Transverse colon (tissue), 4 donors: ENCODE results near the gene AZGP1. TPM values are rescaled to one million over a fixed set of nuclear protein-coding genes. Genes with fewer than 3 reads are reported as not detected.
"Not testable (repeated sequence)": the region's sequence is repeated elsewhere in the genome, so short reads cannot be mapped to it uniquely, and the experiment has no call there.

Experiments used
- DNase-seq: peaks from one replicate; pipeline ENCODE4 v3.0.0-alpha.2; 2019
- H3K27ac ChIP-seq, 4 donors: fragments of 200-600 bp; sonication (generic); 2 replicates each; pipeline ENCODE4 v1.5.1; 2016 to 2018; ENCODE audit warnings: inconsistent platforms in 4 of 4
- H3K27me3 ChIP-seq: fragments of 200-600 bp; sonication (generic); 2 replicates; pipeline ENCODE4 v1.5.1; 2017; ENCODE audit warnings: inconsistent platforms
- H3K36me3 ChIP-seq, 4 donors: fragments of 200-600 bp; sonication (generic); 2 replicates each; pipeline ENCODE4 v1.5.1; 2017 to 2019; ENCODE audit warnings: inconsistent platforms in 4 of 4
- H3K4me1 ChIP-seq, 4 donors: fragments of 200-600 bp; sonication (generic); 2 replicates each; pipeline ENCODE4 v1.5.1; 2017 to 2020; ENCODE audit warnings: inconsistent platforms in 4 of 4
- H3K4me3 ChIP-seq, 4 donors: fragments of 200-600 bp; sonication (generic); 1 replicate in 1 of 4; 2 replicates in 3 of 4; pipeline versions ENCODE4 v1.5.1 to v1.6.1; 2017 to 2019; ENCODE audit warnings: inconsistent platforms in 4 of 4
- H3K9me3 ChIP-seq, 2 donors: fragments of 200-600 bp; sonication (generic); 2 replicates each; pipeline ENCODE4 v1.5.1; 2017 to 2019; ENCODE audit warnings: inconsistent platforms in 2 of 2
- CTCF ChIP-seq, 5 experiments: fragments of 200-600 bp in 3 of 5; fragments of 450-650 bp in 2 of 5; sonication (generic) in 3 of 5; IDR thresholded peaks; 1 replicate in 2 of 5; 2 replicates in 3 of 5; pipeline ENCODE4 v1.5.1; 2016 to 2017; ENCODE audit warnings: antibody characterized with exemption in 5 of 5, inconsistent platforms in 3 of 5, mild to moderate bottlenecking in 2 of 5, moderate library complexity in 1 of 5
- EP300 ChIP-seq: sonication (generic); formaldehyde crosslinking; IDR thresholded peaks from one replicate; pipeline ENCODE4 v1.6.1; 2017; ENCODE audit warnings: antibody characterized with exemption, low read depth
- POLR2A ChIP-seq: fragments of 450-650 bp; IDR thresholded peaks from one replicate; pipeline ENCODE4 v1.6.1; 2016; ENCODE audit warnings: antibody characterized with exemption, mild to moderate bottlenecking, moderate library complexity
- POLR2AphosphoS5 ChIP-seq, 3 donors: sonication (generic); formaldehyde crosslinking; IDR thresholded peaks; one replicate each; pipeline ENCODE4 v1.6.1; 2016; ENCODE audit warnings: antibody characterized with exemption in 3 of 3
- WGBS, 2 donors: methylation state at CpG; one replicate each; pipeline ENCODE4 v1.1.5; 2018; ENCODE audit warnings: low coverage in 1 of 2; 5-methylcytosine and 5-hydroxymethylcytosine counted together
- in situ Hi-C, 4 donors: fragments of 200-750 bp; cut with MboI; loops; one replicate each; pipeline versions ENCODE4 v1.15.0 to v1.15.1; 2017; ENCODE audit warnings: low sequenced_read_pairs in 3 of 4, low pct_ligation_motif_present in 1 of 4, low pct_unique_long_range_greater_than_20kb in 1 of 4
- intact Hi-C: fragments of 100-400 bp; cut with DNase I; formaldehyde crosslinking; loops from one replicate; pipeline ENCODE4 v1.15.1; 2023; ENCODE audit warnings: low total_unique reads
- total RNA-seq, 4 donors: library from RNA; depleted of rRNA; stranded (reverse); fragments of >200 nt; gene quantifications; one replicate each; pipeline ENCODE4 v1.1.0, GENCODE V29; 2016

Gene AZGP1
- total RNA-seq, 4 donors from 2014 or later, result 3.2 to 17.1 TPM; not detected in 2

- in situ Hi-C loops, result no loop called here
- TF ChIP-seq POLR2A, result no peak
- no peak for TF ChIP-seq CTCF (IDR thresholded peaks at IDR 0.05)
- no peak for TF ChIP-seq EP300
- TF ChIP-seq POLR2AphosphoS5 (IDR thresholded peaks at IDR 0.05), result no peak
- Histone ChIP-seq H3K27me3 (peaks cover 4% of the 10 kb centered on the region), H3K4me3 (no peak overlapping the region), H3K4me1 (no peaks in the 10 kb centered on the region), H3K27ac (no peak overlapping the region), H3K36me3 (no peaks in the 10 kb centered on the region), H3K9me3 (no peaks in the 10 kb centered on the region)
- intact Hi-C loops, result no loop called here
- DNase-seq, result no peak
- 86 to 100% methylated on average over 1 to 3 of the region's 3 CpGs for WGBS, 2 donors
Measured at GRCh38 chr7:99969298-99969697, 6.5 kb downstream of the AZGP1 start.

GRCh38 chr7:99958564-99959227 is 17.1 kb downstream of the AZGP1 start:
- TF ChIP-seq CTCF (IDR thresholded peaks at IDR 0.05) (no peak), EP300 (no peak), POLR2A (no peak), POLR2AphosphoS5 (IDR thresholded peaks at IDR 0.05) (no peak)
- Histone ChIP-seq H3K27me3 (peaks cover 17% of the 10 kb centered on the region), H3K36me3 (no peaks in the 10 kb centered on the region), H3K4me1 (no peaks in the 10 kb centered on the region), H3K9me3 (no peaks in the 10 kb centered on the region), H3K4me3 (no peak overlapping the region), H3K27ac (no peak overlapping the region)
- no peak for DNase-seq
- intact Hi-C loops (no loop called here), in situ Hi-C loops (no loop called here)
- 65 to 74% methylated on average over 6 to 9 of the region's 9 CpGs for WGBS, 2 donors

GRCh38 chr7:99955247-99955646 is 20.6 kb downstream of the AZGP1 start:
- Histone ChIP-seq H3K27ac (no peak overlapping the region), H3K36me3 (no peaks in the 10 kb centered on the region), H3K4me3 (no peak overlapping the region), H3K27me3 (no peaks in the 10 kb centered on the region), H3K9me3 (no peaks in the 10 kb centered on the region), H3K4me1 (no peaks in the 10 kb centered on the region)
- no peak for DNase-seq
- intact Hi-C loops (no loop called here), in situ Hi-C loops (no loop called here)
- no peak for TF ChIP-seq CTCF (IDR thresholded peaks at IDR 0.05)
- no peak for TF ChIP-seq POLR2AphosphoS5 (IDR thresholded peaks at IDR 0.05)
- no peak for TF ChIP-seq EP300
- no peak for TF ChIP-seq POLR2A
- 66 to 75% methylated on average over 3 to 6 of the region's 6 CpGs for WGBS, 2 donors

GRCh38 chr7:99954643-99955042 is 21.2 kb downstream of the AZGP1 start:
- H3K4me3 ChIP-seq, H3K9me3 ChIP-seq, in situ Hi-C loops, H3K27ac ChIP-seq, DNase-seq, intact Hi-C loops, H3K4me1 ChIP-seq, H3K36me3 ChIP-seq, H3K27me3 ChIP-seq: not testable (repeated sequence)
- WGBS, 2 donors, result 90 to 92% methylated on average over 4 to 7 of the region's 7 CpGs

GRCh38 chr7:99953649-99954048 is 22.2 kb downstream of the AZGP1 start:
- H3K4me1 ChIP-seq, result no peaks in the 10 kb centered on the region
- TF ChIP-seq EP300, result no peak
- TF ChIP-seq POLR2A, result no peak
- TF ChIP-seq POLR2AphosphoS5 (IDR thresholded peaks at IDR 0.05), result no peak
- no peak for TF ChIP-seq CTCF (IDR thresholded peaks at IDR 0.05)
- no peak overlapping the region for H3K27ac ChIP-seq
- no peaks in the 10 kb centered on the region for H3K36me3 ChIP-seq
- in situ Hi-C loops, result no loop called here
- intact Hi-C loops, result no loop called here
- no peaks in the 10 kb centered on the region for H3K27me3 ChIP-seq
- H3K4me3 ChIP-seq, result no peak overlapping the region
- 80% methylated on average over 3 of the region's 3 CpGs; no CpG with 5 or more reads in 1 of the 2 donors for WGBS, 2 donors
- DNase-seq, result no peak
- no peaks in the 10 kb centered on the region for H3K9me3 ChIP-seq

GRCh38 chr7:99952649-99953048 is 23.2 kb downstream of the AZGP1 start:
- H3K27me3 ChIP-seq, H3K4me1 ChIP-seq, H3K4me3 ChIP-seq, in situ Hi-C loops, H3K36me3 ChIP-seq, DNase-seq, H3K27ac ChIP-seq, H3K9me3 ChIP-seq, intact Hi-C loops: not testable (repeated sequence)
- WGBS, 2 donors, result 70% methylated on average over 4 of the region's 4 CpGs; no CpG with 5 or more reads in 1 of the 2 donors

GRCh38 chr7:99950819-99951218 is 25.0 kb downstream of the AZGP1 start:
- H3K4me1 ChIP-seq, H3K4me3 ChIP-seq, H3K27ac ChIP-seq, H3K27me3 ChIP-seq, H3K36me3 ChIP-seq, in situ Hi-C loops, H3K9me3 ChIP-seq, intact Hi-C loops, DNase-seq: not testable (repeated sequence)
- WGBS, 2 donors, result 87% methylated on average over 6 of the region's 6 CpGs; no CpG with 5 or more reads in 1 of the 2 donors
